Astrocyte of the spinal cord (primary cell): ENCODE measurements around the gene STK39.

ENCODE experiments used
- DNase-seq: peaks from one replicate; pipeline ENCODE4 v3.0.0; 2011; ENCODE audit warnings: low read depth, low spot score
- H3K4me3 ChIP-seq: 2 replicates; pipeline ENCODE4 v1.5.1; 2011; ENCODE audit warnings: low read depth, mild to moderate bottlenecking, low read length, moderate library complexity
- in situ Hi-C: cut with HindIII; loops from 2 replicates; pipeline ENCODE4 v1.10.0; 2017; ENCODE audit warnings: low sequenced_read_pairs
- TF ChIP-seq, protein P1 (sequence below): IDR thresholded peaks from 2 replicates; pipeline ENCODE4 v1.5.1; 2012; ENCODE audit warnings: low read depth, mild to moderate bottlenecking, low read length, inconsistent platforms

The STK39 gene

DNA sequence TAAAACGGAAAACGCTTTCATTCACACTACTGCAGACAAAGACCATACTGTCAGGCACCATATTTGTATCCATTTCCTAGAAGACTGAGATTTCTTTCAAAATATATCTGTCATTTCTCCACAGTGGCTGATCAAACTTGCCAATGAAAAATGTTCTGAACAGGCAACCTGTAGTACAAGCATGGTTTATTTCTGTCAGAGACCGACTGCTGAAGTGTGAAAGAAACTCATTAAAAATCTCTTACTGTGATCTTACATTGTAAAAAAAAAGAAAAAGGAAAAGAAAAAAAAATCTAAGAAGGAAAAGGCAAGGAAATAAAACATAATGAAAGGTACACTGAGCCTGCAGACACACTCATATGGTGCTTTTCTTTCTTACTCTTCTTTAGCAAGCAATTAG is 184.5 kb downstream of the STK39 start:
- in situ Hi-C loops = no loop called here
- H3K4me3 ChIP-seq = no peak overlapping the region
- DNase-seq = no peak
- TF ChIP-seq, protein P1, sequence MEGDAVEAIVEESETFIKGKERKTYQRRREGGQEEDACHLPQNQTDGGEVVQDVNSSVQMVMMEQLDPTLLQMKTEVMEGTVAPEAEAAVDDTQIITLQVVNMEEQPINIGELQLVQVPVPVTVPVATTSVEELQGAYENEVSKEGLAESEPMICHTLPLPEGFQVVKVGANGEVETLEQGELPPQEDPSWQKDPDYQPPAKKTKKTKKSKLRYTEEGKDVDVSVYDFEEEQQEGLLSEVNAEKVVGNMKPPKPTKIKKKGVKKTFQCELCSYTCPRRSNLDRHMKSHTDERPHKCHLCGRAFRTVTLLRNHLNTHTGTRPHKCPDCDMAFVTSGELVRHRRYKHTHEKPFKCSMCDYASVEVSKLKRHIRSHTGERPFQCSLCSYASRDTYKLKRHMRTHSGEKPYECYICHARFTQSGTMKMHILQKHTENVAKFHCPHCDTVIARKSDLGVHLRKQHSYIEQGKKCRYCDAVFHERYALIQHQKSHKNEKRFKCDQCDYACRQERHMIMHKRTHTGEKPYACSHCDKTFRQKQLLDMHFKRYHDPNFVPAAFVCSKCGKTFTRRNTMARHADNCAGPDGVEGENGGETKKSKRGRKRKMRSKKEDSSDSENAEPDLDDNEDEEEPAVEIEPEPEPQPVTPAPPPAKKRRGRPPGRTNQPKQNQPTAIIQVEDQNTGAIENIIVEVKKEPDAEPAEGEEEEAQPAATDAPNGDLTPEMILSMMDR = no peak

- TF ChIP-seq, protein P1 = no peak
- in situ Hi-C loops = no loop called here
- no peak for DNase-seq
- H3K4me3 ChIP-seq = no peak overlapping the region
These were observed 185.3 kb downstream of the STK39 start for GRCh38 chr2:168062054-168062453.

GRCh38 chr2:168060986-168061750 is 186.2 kb downstream of the STK39 start:
- TF ChIP-seq, protein P1 = no peak
- peak; percentile 44 for DNase-seq
- no peak overlapping the region for H3K4me3 ChIP-seq
- in situ Hi-C loops = no loop called here

DNA sequence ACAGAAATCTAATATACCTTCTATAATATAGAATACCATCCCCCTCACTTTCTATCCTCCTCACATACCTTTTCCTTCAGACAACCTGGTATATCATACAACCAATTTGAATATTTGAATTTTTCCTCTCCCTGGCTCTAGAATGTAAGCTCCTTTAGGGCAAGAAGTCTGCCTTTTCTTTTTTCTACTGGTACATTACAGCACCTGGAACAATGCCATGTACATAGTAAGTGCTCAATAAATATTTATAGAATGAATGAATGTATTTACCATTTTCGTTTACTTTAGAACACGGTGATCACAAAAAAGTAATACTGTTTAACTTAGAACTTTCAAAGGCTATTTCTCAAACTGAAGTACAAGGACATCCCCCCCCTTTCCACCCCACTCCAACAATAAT is 187.6 kb downstream of the STK39 start:
- no peak overlapping the region for H3K4me3 ChIP-seq
- TF ChIP-seq, protein P1 = no peak
- in situ Hi-C loops = no loop called here
- DNase-seq = no peak

DNA sequence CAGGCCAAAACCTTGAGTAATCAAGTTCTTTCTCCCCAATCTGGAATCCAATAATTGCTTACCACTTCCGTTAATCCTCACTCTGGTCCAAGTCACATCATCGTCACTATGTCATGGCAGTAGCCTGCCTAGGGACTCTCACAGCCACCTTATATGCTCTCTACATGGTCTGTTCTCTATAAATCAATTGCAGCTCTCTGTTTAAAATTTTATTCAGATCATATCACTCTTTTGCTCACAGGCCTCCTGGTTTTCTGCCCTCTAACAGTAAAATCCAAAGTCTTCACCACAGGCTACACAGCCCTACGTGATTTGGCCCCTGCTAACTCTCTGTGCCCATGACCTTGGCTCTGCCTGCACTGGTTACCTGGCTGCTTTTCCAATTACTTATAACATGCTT is 188.7 kb downstream of the STK39 start:
- DNase-seq = no peak
- TF ChIP-seq, protein P1 = no peak
- H3K4me3 ChIP-seq = no peak overlapping the region
- in situ Hi-C loops = no loop called here

DNA sequence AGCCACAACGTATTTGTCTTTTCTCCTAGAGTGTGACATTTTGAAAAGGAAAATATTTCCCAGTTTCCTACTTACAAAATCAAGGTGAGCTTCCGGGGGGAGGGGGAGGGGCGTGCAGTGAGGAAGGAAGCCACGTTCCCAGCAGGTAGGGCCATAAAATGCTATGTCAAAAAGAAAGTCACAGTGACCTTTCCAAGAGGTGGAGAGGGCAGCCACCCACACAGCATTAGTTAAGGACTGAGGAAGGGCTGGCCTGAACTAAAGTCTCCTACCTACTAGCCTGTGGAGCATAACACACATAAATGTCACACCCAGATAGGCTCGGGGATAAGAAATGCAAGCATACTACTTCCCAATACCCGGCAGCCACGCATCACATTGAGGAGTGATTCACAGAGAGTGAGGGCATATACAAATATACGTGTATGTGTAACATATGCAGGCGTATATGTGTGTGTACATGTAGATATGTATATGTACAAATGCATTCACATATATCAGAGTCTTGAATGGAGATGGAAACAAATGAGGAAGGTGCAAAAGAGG is 191.1 kb downstream of the STK39 start:
- DNase-seq = no peak
- in situ Hi-C loops = no loop called here
- TF ChIP-seq, protein P1 = no peak
- H3K4me3 ChIP-seq = no peak overlapping the region
